SW 1271 (cell line): Measurements from ENCODE around the gene SKIL.

Experiments
- DNase-seq, 2 experiments: peaks; one replicate each; lab custom pipeline; 2025; lab: John Stamatoyannopoulos, UW

Gene SKIL

DNA sequence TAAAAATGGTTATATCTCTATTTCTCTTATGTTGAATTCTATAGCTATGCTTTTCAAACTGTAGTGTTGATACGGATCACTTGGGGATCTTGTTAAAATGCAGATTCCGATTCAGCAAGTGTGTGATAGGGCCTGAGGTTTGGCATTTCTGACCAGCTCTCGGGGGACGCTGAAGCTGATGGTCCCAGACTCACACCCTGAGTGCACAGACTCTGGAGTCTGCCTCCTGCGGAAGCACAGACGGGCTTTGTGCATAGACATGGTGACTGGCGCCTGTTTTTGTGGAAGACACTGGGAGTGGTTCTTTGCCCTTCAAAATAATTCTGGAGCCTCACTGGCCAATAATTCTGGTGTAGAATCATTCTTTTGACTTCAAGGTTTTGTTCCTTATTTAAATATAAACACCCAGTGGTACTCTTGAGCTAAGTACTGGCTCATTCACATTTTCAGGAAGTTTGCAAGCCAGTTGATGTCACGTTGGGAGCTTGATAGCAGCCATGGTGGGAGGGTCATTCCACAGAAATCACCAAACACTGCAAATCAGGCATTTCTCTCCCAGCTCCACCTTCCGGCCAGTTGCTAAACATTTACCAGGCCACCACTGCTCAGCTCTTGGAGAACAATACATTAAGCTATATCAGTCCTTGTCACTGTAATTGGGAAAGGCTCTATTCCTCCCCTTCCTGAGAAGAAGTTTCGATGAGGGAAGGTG is 80.3 kb downstream of the SKIL start:
- DNase-seq: no peak

DNA sequence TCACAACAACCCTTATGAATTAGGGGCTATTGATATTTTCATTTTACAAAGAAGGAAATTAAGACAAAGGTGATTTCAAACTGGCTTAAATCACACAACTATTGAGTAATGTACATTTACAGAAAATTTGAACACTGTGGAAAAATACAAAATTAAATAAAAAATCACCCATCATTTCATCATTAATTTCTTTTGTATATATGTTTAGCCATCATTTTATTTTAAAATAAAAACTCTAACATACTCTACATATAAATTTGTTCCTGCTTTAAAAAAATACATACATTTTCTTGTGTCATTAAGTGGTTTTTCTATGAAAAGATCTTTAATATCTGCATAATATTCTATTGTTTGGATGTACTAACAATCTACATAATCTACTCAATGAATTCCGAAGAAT is 81.3 kb downstream of the SKIL start:
- DNase-seq: no peak

GRCh38 chr3:170440344-170440743 is 82.8 kb downstream of the SKIL start:
- no peak for DNase-seq

DNA sequence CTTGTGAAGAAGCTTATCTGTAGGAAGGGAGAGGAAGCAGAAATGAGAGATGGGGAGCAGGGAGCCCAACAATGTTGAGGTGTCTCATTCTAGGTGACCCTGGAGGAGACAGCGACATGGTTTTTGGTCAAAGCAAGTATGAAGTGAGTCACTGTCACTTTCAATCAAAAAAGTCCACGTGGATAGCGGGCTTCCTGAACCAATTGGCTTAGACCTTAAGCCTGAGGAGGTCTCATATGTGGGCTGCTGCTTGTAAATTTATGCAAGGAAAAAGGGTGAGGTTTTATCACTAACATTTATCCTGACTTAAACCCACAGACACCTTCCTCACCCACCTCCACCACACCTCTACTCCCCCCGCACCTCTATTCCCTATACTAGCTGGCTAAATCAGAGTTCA is 83.9 kb downstream of the SKIL start:
- no peak for DNase-seq

GRCh38 chr3:170442947-170443346 is 85.4 kb downstream of the SKIL start:
- DNase-seq: no peak

DNA sequence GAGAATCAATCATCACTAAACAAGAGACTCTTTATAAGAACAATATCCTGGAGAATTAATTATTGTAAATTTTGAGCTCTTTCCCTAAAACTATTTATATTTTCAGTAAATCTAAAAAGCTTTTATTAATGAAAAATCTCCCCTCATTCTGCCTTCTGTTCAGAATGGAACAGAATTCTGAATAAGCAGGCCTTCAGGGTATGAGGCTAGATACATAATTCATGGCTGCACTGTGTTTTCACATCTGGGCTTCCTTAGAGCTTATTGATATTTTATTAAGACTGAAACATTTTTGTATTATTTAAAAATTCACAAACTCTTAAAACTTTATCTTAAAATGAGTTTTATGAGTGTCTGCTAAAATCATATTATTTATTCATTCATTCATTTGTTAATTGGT is 85.9 kb downstream of the SKIL start:
- DNase-seq: no peak
